Prostate gland (tissue), 2 donors: ENCODE results near the gene GIT2. TPM values are rescaled to one million over a fixed set of nuclear protein-coding genes. Genes with fewer than 3 reads are reported as not detected.

ENCODE experiments used
- DNase-seq: peaks from one replicate; pipeline ENCODE4 v3.0.0-alpha.2; 2019; ENCODE audit warnings: low spot score
- H3K27ac ChIP-seq, 2 donors: fragments of 200-600 bp; sonication (generic); 2 replicates each; pipeline ENCODE4 v1.5.1; 2017 to 2019
- H3K27me3 ChIP-seq: fragments of 200-600 bp; sonication (generic); replicated peaks from 2 replicates; pipeline ENCODE4 v1.5.1; 2019; ENCODE audit not compliant: insufficient read depth
- H3K36me3 ChIP-seq, 2 donors: fragments of 200-600 bp; sonication (generic); 1 replicate in 1 of 2; 2 replicates in 1 of 2; pipeline versions ENCODE4 v1.5.1 to v1.8.1; 2017 to 2019
- H3K4me1 ChIP-seq: fragments of 200-600 bp; sonication (generic); replicated peaks from 2 replicates; pipeline ENCODE4 v1.5.1; 2019
- H3K4me3 ChIP-seq, 2 donors: fragments of 200-600 bp; sonication (generic); 2 replicates each; pipeline ENCODE4 v1.5.1; 2017 to 2019
- H3K9me3 ChIP-seq: fragments of 200-600 bp; sonication (generic); 2 replicates; pipeline ENCODE4 v1.5.1; 2017
- POLR2A ChIP-seq: fragments of 450-650 bp; IDR thresholded peaks from one replicate; pipeline ENCODE4 v1.6.1; 2016; ENCODE audit warnings: antibody characterized with exemption, mild to moderate bottlenecking
- POLR2AphosphoS5 ChIP-seq: sonication (generic); formaldehyde crosslinking; IDR thresholded peaks from one replicate; pipeline ENCODE4 v1.6.1; 2017; ENCODE audit warnings: antibody characterized with exemption
- WGBS: methylation state at CpG from one replicate; pipeline ENCODE4 v1.1.5; 2018; 5-methylcytosine and 5-hydroxymethylcytosine counted together
- intact Hi-C: fragments of 100-400 bp; cut with DNase I; formaldehyde crosslinking; loops from one replicate; pipeline ENCODE4 v1.14.2; 2022
- total RNA-seq, 2 donors: library from RNA; depleted of rRNA; stranded (reverse); fragments of >200 nt; gene quantifications; one replicate each; pipeline ENCODE4 v1.1.0, GENCODE V29; 2016
- TF ChIP-seq, protein P1 (sequence below), 4 experiments: fragments of 200-600 bp in 2 of 4; fragments of 450-650 bp in 2 of 4; sonication (generic) in 2 of 4; IDR thresholded peaks; 1 replicate in 3 of 4; 2 replicates in 1 of 4; pipeline ENCODE4 v1.5.1; 2016 to 2019; ENCODE audit warnings: antibody characterized with exemption in 4 of 4, mild to moderate bottlenecking in 2 of 4, moderate library complexity in 2 of 4

The GIT2 gene
- total RNA-seq, 2 donors from 2014 or later: 20.9 to 43.3 TPM

DNA sequence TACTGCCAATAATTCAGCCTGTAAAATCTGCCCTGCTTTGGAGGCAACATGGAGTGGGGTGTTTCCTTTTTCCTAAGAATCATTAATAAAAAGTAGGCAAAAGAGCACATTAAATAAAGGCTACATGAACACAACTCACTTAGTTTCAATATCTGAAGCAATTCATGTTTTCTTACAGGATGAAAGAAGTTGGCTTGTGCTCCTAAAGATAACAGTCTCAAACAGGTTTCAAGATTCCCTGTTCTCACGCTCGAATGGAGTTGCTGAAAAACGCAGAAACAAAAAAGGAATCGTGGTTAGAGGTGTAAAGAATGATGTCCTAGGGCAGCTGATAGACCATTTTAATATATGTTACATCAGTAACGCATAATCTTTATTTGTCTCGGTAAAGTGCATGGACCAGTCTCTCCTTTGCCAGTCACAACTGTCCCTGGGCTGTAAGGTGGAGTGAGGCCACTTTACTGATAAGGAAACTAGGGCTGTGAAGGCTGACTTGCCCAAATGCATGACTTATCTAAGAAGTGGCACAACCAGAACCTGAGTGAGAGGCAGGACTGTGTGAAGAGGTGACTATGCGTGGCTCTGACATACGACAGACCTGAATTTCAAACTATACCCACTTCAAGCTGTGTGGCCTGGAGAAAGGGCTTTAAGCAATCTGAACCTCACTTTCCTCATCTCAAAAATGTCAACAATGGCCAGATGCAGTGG lies 12.6 kb downstream of the GIT2 start:
- intact Hi-C loops: no loop called here

DNA sequence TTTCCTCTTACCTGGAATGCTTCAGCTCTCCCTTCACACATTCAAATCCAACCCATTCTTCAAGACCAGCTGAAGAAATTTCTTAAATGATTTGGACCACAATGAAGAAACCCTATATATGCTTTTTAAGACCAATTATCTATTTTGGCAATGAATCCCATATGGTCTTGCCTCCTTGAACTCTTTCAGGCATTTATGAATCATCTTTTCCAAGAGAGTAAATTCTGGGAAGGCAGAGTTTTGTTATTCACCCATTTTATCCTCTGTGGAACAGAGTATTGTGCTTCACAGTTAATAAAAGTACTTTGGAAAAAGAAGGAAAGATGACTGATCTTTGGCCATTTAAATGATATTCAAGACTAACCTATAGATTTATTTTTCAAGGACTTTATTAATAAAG lies 14.0 kb downstream of the GIT2 start:
- peaks cover 4 to 5% of the 10 kb centered on the region in 2 donors for H3K36me3 ChIP-seq
- intact Hi-C loops: no loop called here

More for the DNA sequence above, 12.6 kb downstream of the GIT2 start:
- Histone ChIP-seq H3K4me3 (no peak overlapping the region), H3K4me1 (no peaks in the 10 kb centered on the region), H3K9me3 (no peaks in the 10 kb centered on the region), H3K27me3 (no peaks in the 10 kb centered on the region), H3K36me3 (peaks cover 5 to 8% of the 10 kb centered on the region in 2 donors), H3K27ac (no peak overlapping the region)
- no peak for DNase-seq
- WGBS: 91% methylated on average over 8 of the region's 8 CpGs
- TF ChIP-seq POLR2AphosphoS5 (no peak), POLR2A (no peak)
- TF ChIP-seq, protein P1, sequence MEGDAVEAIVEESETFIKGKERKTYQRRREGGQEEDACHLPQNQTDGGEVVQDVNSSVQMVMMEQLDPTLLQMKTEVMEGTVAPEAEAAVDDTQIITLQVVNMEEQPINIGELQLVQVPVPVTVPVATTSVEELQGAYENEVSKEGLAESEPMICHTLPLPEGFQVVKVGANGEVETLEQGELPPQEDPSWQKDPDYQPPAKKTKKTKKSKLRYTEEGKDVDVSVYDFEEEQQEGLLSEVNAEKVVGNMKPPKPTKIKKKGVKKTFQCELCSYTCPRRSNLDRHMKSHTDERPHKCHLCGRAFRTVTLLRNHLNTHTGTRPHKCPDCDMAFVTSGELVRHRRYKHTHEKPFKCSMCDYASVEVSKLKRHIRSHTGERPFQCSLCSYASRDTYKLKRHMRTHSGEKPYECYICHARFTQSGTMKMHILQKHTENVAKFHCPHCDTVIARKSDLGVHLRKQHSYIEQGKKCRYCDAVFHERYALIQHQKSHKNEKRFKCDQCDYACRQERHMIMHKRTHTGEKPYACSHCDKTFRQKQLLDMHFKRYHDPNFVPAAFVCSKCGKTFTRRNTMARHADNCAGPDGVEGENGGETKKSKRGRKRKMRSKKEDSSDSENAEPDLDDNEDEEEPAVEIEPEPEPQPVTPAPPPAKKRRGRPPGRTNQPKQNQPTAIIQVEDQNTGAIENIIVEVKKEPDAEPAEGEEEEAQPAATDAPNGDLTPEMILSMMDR (IDR thresholded peaks at IDR 0.05): no peak

DNA sequence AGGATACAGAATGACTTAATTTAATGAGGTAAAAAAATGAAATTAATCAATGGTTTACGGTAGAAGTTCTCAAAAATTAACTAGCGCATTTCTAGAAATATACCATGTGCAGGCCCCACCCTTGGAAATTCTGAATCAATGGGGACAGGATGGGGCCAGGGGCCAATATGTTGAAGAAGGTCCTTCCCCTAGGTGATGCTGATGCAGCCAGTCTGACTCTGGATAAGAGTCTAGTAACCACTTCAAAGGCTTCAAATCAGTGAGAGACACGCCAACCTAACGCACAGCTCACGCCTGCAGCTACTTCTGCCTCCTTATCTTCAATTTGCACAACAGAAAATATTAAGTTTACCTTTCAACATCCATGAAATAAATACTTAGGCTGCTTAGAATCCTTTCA lies 14.9 kb downstream of the GIT2 start:
- WGBS: 95% methylated on average over 5 of the region's 5 CpGs
- Histone ChIP-seq H3K36me3 (peaks cover 4 to 5% of the 10 kb centered on the region in 2 donors), H3K27me3 (no peaks in the 10 kb centered on the region), H3K27ac (no peak overlapping the region), H3K4me1 (no peaks in the 10 kb centered on the region), H3K4me3 (no peak overlapping the region), H3K9me3 (no peaks in the 10 kb centered on the region)
- TF ChIP-seq POLR2AphosphoS5 (no peak), POLR2A (no peak)
- TF ChIP-seq, protein P1 (IDR thresholded peaks at IDR 0.05): no peak
- no peak for DNase-seq
- intact Hi-C loops: no loop called here

More for the DNA sequence above, 14.0 kb downstream of the GIT2 start:
- Histone ChIP-seq H3K27me3 (no peaks in the 10 kb centered on the region), H3K4me1 (no peaks in the 10 kb centered on the region), H3K27ac (no peak overlapping the region), H3K9me3 (no peaks in the 10 kb centered on the region), H3K4me3 (no peak overlapping the region)
- TF ChIP-seq, protein P1 (IDR thresholded peaks at IDR 0.05): no peak
- TF ChIP-seq POLR2AphosphoS5: no peak
- TF ChIP-seq POLR2A: no peak
- no peak for DNase-seq

DNA sequence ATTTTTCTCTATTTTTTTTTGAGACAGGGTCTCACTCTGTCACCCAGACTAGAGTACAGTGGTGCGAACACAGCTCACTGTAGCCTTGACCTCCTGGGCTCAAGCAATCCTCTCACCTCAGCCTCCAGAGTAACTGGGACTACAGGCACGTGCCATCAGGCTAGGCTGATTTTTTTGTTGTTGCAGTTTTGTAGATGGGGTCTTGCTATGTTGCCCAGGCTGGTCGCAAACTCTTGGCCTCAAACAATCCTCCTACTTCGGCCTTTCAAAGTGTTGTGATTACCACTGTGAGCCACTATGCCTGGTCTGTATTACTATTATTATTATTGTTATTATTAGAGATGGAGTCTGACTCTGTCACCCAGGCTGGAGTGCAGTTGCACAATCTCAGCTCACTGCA lies 23.3 kb downstream of the GIT2 start:
- 94% methylated on average over 4 of the region's 4 CpGs for WGBS
- TF ChIP-seq POLR2AphosphoS5: no peak
- TF ChIP-seq, protein P1 (IDR thresholded peaks at IDR 0.05): no peak
- TF ChIP-seq POLR2A: no peak
- Histone ChIP-seq H3K4me3 (no peak overlapping the region), H3K4me1 (no peaks in the 10 kb centered on the region), H3K36me3 (no peaks in the 10 kb centered on the region), H3K27ac (no peak overlapping the region), H3K9me3 (no peaks in the 10 kb centered on the region), H3K27me3 (no peaks in the 10 kb centered on the region)
- intact Hi-C loops: no loop called here
- DNase-seq: no peak

DNA sequence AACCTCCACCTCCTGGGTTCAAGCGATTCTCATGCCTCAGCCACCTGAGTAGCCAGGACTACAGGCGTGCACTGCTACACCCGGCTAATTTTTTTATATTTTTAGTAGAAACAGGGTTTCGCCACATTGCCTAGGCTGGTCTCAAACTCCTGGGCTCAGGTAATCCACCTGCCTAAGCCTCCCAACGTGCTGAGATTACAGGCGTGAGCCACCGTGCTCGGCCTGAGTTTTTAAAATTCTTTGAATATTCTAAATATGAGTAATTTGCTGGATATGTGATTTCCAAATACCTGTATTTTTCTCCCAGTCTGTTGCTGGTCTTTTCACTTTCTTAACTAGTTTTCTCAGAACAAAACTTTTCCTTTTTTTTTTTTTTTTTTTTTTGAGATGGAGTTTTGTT lies 27.4 kb downstream of the GIT2 start:
- Histone ChIP-seq H3K4me1 (peaks cover 10% of the 10 kb centered on the region), H3K36me3 (no peaks in the 10 kb centered on the region), H3K4me3 (no peak overlapping the region), H3K27ac (no peak overlapping the region), H3K27me3 (no peaks in the 10 kb centered on the region), H3K9me3 (no peaks in the 10 kb centered on the region)
- intact Hi-C loops: no loop called here
- no peak for DNase-seq
- 94% methylated on average over 8 of the region's 8 CpGs for WGBS
- TF ChIP-seq POLR2AphosphoS5 (no peak), POLR2A (no peak)
- TF ChIP-seq, protein P1 (IDR thresholded peaks at IDR 0.05): no peak
